H1 (cell line): ENCODE measurements around the gene CPA2. TPM values are rescaled to one million over a fixed set of nuclear protein-coding genes. Genes with fewer than 3 reads are reported as not detected.

Source experiments
- CBX8 ChIP-seq: fragments of 300-800, 300-1000 bp; sonication (generic); IDR thresholded peaks from 2 replicates; pipeline ENCODE4 v1.7.1; 2016; ENCODE audit warnings: low read depth, low read length, borderline replicate concordance
- CHD1 ChIP-seq: IDR thresholded peaks from 2 replicates; pipeline ENCODE4 v1.6.1; 2012; ENCODE audit warnings: low read depth, low read length, improper control_type of control experiment
- CHD7 ChIP-seq: fragments of 300-600 bp; sonication (generic); IDR thresholded peaks from 2 replicates; pipeline ENCODE4 v1.7.1; 2012; ENCODE audit warnings: low read length, moderate library complexity, mild to moderate bottlenecking, inconsistent platforms; ENCODE audit not compliant: insufficient replicate concordance
- CTBP2 ChIP-seq: IDR thresholded peaks from 2 replicates; pipeline ENCODE4 v1.7.0; 2011; ENCODE audit warnings: borderline replicate concordance, mild to moderate bottlenecking, moderate library complexity, mixed read lengths, low read length; ENCODE audit not compliant: insufficient read depth, insufficient read length
- KDM1A ChIP-seq: fragments of 200-600, 300-600 bp; sonication (generic); IDR thresholded peaks from 2 replicates; pipeline ENCODE4 v1.7.1; 2016; ENCODE audit warnings: mild to moderate bottlenecking, low read length, borderline replicate concordance
- SAP30 ChIP-seq: fragments of 300-600 bp; sonication (generic); IDR thresholded peaks from 2 replicates; pipeline ENCODE4 v1.7.1; 2012; ENCODE audit warnings: low read length, moderate library complexity, mild to moderate bottlenecking, inconsistent platforms; ENCODE audit not compliant: insufficient read depth, insufficient replicate concordance
- SIN3A ChIP-seq, 2 experiments: IDR thresholded peaks in 1 of 2; conservative IDR thresholded peaks in 1 of 2; 2 replicates each; pipeline ENCODE4 v1.6.1; 2011 to 2012; ENCODE audit warnings: low read length in 2 of 2, improper control_type of control experiment in 1 of 2, low read depth in 1 of 2, mild to moderate bottlenecking in 1 of 2
- polyA plus RNA-seq, 7 experiments: library from polyadenylated mRNA; depleted of rRNA in 3 of 7; stranded (reverse) in 5 of 7; unstranded in 2 of 7; fragments of >200 nt in 5 of 7; fragments of 200-250 nt in 2 of 7; gene quantifications; 1 replicate in 5 of 7; 2 replicates in 1 of 7; 4 replicates in 1 of 7; pipeline versions ENCODE4 v1.2.1 to v1.2.3, GENCODE V29; 2011 to 2013; ENCODE audit warnings: missing spikeins in 2 of 7, mixed read lengths in 2 of 7
- total RNA-seq: library from RNA; stranded (reverse); fragmentation: NEBNext Ultra II Directional; extraction: Animal tissue kit (Norgen Biotek cat#: 25700); gene quantifications from 2 replicates; pipeline ENCODE4 v1.2.1, GENCODE V29; 2021
- TF ChIP-seq, protein P1 (sequence below): IDR thresholded peaks from 2 replicates; pipeline ENCODE4 v1.6.1; 2012; ENCODE audit warnings: low read length, inconsistent platforms

The CPA2 gene
- total and polyA plus RNA-seq, 2 of the 8 experiments (the other 6 are each of a cell fraction or from before 2014, with no cell fraction given), result 0.21 TPM; not detected in 1

- TF ChIP-seq CHD7 (no peak), SIN3A (conservative IDR thresholded peaks at IDR 0.05 in 1 of 2, IDR thresholded peaks at IDR 0.05 in 1 of 2; ENCODE audit: low read depth in 1 of 2, low read length in 2 of 2) (no peak), CTBP2 (no peak), CHD1 (no peak), CBX8 (no peak), KDM1A (no peak), SAP30 (no peak)
- TF ChIP-seq, protein P1, sequence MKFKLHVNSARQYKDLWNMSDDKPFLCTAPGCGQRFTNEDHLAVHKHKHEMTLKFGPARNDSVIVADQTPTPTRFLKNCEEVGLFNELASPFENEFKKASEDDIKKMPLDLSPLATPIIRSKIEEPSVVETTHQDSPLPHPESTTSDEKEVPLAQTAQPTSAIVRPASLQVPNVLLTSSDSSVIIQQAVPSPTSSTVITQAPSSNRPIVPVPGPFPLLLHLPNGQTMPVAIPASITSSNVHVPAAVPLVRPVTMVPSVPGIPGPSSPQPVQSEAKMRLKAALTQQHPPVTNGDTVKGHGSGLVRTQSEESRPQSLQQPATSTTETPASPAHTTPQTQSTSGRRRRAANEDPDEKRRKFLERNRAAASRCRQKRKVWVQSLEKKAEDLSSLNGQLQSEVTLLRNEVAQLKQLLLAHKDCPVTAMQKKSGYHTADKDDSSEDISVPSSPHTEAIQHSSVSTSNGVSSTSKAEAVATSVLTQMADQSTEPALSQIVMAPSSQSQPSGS, result no peak
Measured at GRCh38 chr7:130278860-130279259, 12.2 kb downstream of the CPA2 start (continued).
